Measurements from ENCODE around the gene TMEM125.

- no peak for TF ChIP-seq CTCF (IDR thresholded peaks at IDR 0.05)
- TF ChIP-seq EZH2phosphoT487 (IDR thresholded peaks at IDR 0.05): no peak
- TF ChIP-seq EZH2 (IDR thresholded peaks at IDR 0.05): no peak
Measured at GRCh38 chr1:43279666-43280065, 9.9 kb downstream of the TMEM125 start.
